H1 (cell line): ENCODE data around the gene FNDC10. TPM values are rescaled to one million over a fixed set of nuclear protein-coding genes. Genes with fewer than 3 reads are reported as not detected.

Source experiments
- CTCF ChIA-PET: fragments of 300-600 bp; sonication (Branson Sonifier 250); formaldehyde crosslinking; loops from one replicate; lab custom pipeline; 2021; ENCODE audit not compliant: partially characterized antibody; lab: Charles Lee
- POLR2A ChIA-PET: fragments of 300-600 bp; sonication (Branson Sonifier 250); formaldehyde crosslinking; loops from one replicate; lab custom pipeline; 2021; ENCODE audit warnings: inconsistent platforms; ENCODE audit not compliant: partially characterized antibody; lab: Charles Lee
- DNase-seq, 2 experiments: peaks; one replicate each; pipeline versions ENCODE4 v3.0.0 to v3.0.0-alpha.2; 2010 to 2022; ENCODE audit warnings: low spot score in 2 of 2, low read depth in 1 of 2, mixed read lengths in 1 of 2
- FAIRE-seq: peaks from 2 replicates; lab custom pipeline; 2011; peaks lifted over from hg19 to GRCh38; lab: Jason Lieb, UNC
- H2AFZ ChIP-seq: 2 replicates; pipeline ENCODE4 v1.8.1; 2012; ENCODE audit warnings: low read length, inconsistent platforms
- H2AK5ac ChIP-seq: 2 replicates; pipeline ENCODE4 v1.6.1; 2013; ENCODE audit warnings: low read depth, low read length
- H2BK120ac ChIP-seq: replicated peaks from 2 replicates; pipeline ENCODE3; 2013; ENCODE audit warnings: low read depth, low read length, inconsistent platforms
- H2BK12ac ChIP-seq: 2 replicates; pipeline ENCODE4 v1.6.1; 2013; ENCODE audit warnings: low read depth, low read length
- H2BK15ac ChIP-seq: 2 replicates; pipeline ENCODE4 v1.6.1; 2013; ENCODE audit warnings: low read length
- H2BK20ac ChIP-seq: 2 replicates; pipeline ENCODE4 v1.6.1; 2013; ENCODE audit warnings: low read length
- H2BK5ac ChIP-seq: 2 replicates; pipeline ENCODE4 v1.6.1; 2013; ENCODE audit warnings: low read depth, low read length
- H3K14ac ChIP-seq: 2 replicates; pipeline ENCODE4 v1.6.1; 2013; ENCODE audit warnings: inconsistent platforms; ENCODE audit not compliant: insufficient read length
- H3K18ac ChIP-seq: 2 replicates; pipeline ENCODE4 v1.6.1; 2013; ENCODE audit warnings: low read length; ENCODE audit errors: extremely low read depth
- H3K23ac ChIP-seq: 2 replicates; pipeline ENCODE4 v1.6.1; 2013; ENCODE audit warnings: inconsistent platforms; ENCODE audit not compliant: insufficient read length
- H3K23me2 ChIP-seq: 2 replicates; pipeline ENCODE4 v1.6.1; 2013; ENCODE audit warnings: low read depth, low read length
- H3K27ac ChIP-seq: 2 replicates; pipeline ENCODE4 v1.6.1; 2011; ENCODE audit warnings: low read depth, low read length, inconsistent platforms
- H3K27me3 ChIP-seq, 4 experiments: replicated peaks in 1 of 4; 1 replicate in 1 of 4; 2 replicates in 3 of 4; pipeline versions ENCODE4 v1.6.1 to v1.8.1; 2011 to 2013; ENCODE audit warnings: low read length in 3 of 4, mild to moderate bottlenecking in 3 of 4, inconsistent platforms in 2 of 4, mixed read lengths in 2 of 4, moderate library complexity in 1 of 4; ENCODE audit not compliant: control insufficient read depth in 3 of 4, insufficient read depth in 3 of 4; ENCODE audit errors: extremely low read depth in 1 of 4
- H3K36me3 ChIP-seq, 4 experiments: 2 replicates each; pipeline versions ENCODE4 v1.6.1 to v1.8.1; 2011 to 2013; ENCODE audit warnings: mild to moderate bottlenecking in 4 of 4, low read length in 3 of 4, moderate library complexity in 2 of 4, control low read depth in 1 of 4, inconsistent platforms in 1 of 4; ENCODE audit not compliant: insufficient read depth in 4 of 4, control insufficient read depth in 2 of 4
- H3K4ac ChIP-seq: replicated peaks from 2 replicates; pipeline ENCODE3; 2013; ENCODE audit warnings: low read length, low read depth, mixed read lengths, inconsistent platforms; ENCODE audit not compliant: insufficient read length
- H3K4me1 ChIP-seq, 4 experiments: replicated peaks in 1 of 4; 1 replicate in 1 of 4; 2 replicates in 3 of 4; pipeline versions ENCODE4 v1.6.1 to v1.8.1; 2011 to 2013; ENCODE audit warnings: low read length in 3 of 4, inconsistent platforms in 2 of 4, mixed read lengths in 1 of 4; ENCODE audit not compliant: insufficient read depth in 4 of 4, control insufficient read depth in 3 of 4
- H3K4me2 ChIP-seq, 2 experiments: 2 replicates each; pipeline versions ENCODE4 v1.6.1 to v1.8.1; 2011 to 2013; ENCODE audit warnings: low read depth in 2 of 2, low read length in 2 of 2, control low read depth in 1 of 2, inconsistent platforms in 1 of 2, mild to moderate bottlenecking in 1 of 2; ENCODE audit not compliant: insufficient read depth in 1 of 2
- H3K4me3 ChIP-seq, 4 experiments: fragments of 200-600, 300-600 bp in 1 of 4; sonication (generic), shearing (Covaris generic), sonication (Bioruptor Twin) in 1 of 4; 2 replicates each; pipeline versions ENCODE4 v1.5.1 to v1.8.1; 2011 to 2016; ENCODE audit warnings: low read length in 4 of 4, low read depth in 3 of 4, control low read depth in 2 of 4, inconsistent platforms in 2 of 4, mild to moderate bottlenecking in 2 of 4, mixed read lengths in 1 of 4, moderate library complexity in 1 of 4; ENCODE audit not compliant: insufficient read depth in 2 of 4; ENCODE audit errors: extremely low read depth in 1 of 4
- H3K56ac ChIP-seq: replicated peaks from 2 replicates; pipeline ENCODE3; 2013; ENCODE audit warnings: low read depth, mild to moderate bottlenecking, mixed read lengths, low read length, inconsistent platforms; ENCODE audit not compliant: insufficient read length
- H3K79me1 ChIP-seq: 2 replicates; pipeline ENCODE4 v1.6.1; 2013; ENCODE audit warnings: low read depth, low read length, control low read depth
- H3K79me2 ChIP-seq, 2 experiments: 2 replicates each; pipeline versions ENCODE4 v1.6.1 to v1.8.1; 2012 to 2013; ENCODE audit warnings: low read length in 2 of 2, mild to moderate bottlenecking in 2 of 2, inconsistent platforms in 1 of 2; ENCODE audit not compliant: insufficient read depth in 2 of 2, control insufficient read depth in 1 of 2
- H3K9ac ChIP-seq, 4 experiments: replicated peaks in 1 of 4; 1 replicate in 1 of 4; 2 replicates in 3 of 4; pipeline versions ENCODE4 v1.6.1 to v1.8.1; 2011 to 2013; ENCODE audit warnings: low read depth in 3 of 4, low read length in 3 of 4, control low read depth in 2 of 4, mild to moderate bottlenecking in 2 of 4, moderate library complexity in 2 of 4, inconsistent platforms in 1 of 4; ENCODE audit errors: extremely low read depth in 1 of 4
- H3K9me3 ChIP-seq, 2 experiments: 2 replicates each; pipeline versions ENCODE4 v1.6.1 to v1.8.1; 2012 to 2013; ENCODE audit warnings: mild to moderate bottlenecking in 2 of 2, moderate library complexity in 2 of 2, control low read depth in 1 of 2, inconsistent platforms in 1 of 2, low read depth in 1 of 2, low read length in 1 of 2, mixed read lengths in 1 of 2; ENCODE audit not compliant: insufficient read depth in 2 of 2
- H4K20me1 ChIP-seq, 2 experiments: replicated peaks in 1 of 2; 2 replicates each; pipeline versions ENCODE3 to v1.8.1; 2011 to 2013; ENCODE audit warnings: inconsistent platforms in 2 of 2, low read length in 2 of 2, mild to moderate bottlenecking in 1 of 2; ENCODE audit not compliant: insufficient read depth in 2 of 2, control insufficient read depth in 1 of 2
- H4K5ac ChIP-seq: 2 replicates; pipeline ENCODE4 v1.6.1; 2013; ENCODE audit warnings: low read length, low read depth, mixed read lengths, inconsistent platforms; ENCODE audit not compliant: insufficient read length
- H4K8ac ChIP-seq: 2 replicates; pipeline ENCODE4 v1.8.0; 2013; ENCODE audit warnings: mild to moderate bottlenecking, moderate library complexity, low read length, inconsistent platforms; ENCODE audit not compliant: insufficient read depth; ENCODE audit errors: extremely low read depth
- H4K91ac ChIP-seq: replicated peaks from 2 replicates; pipeline ENCODE3; 2013; ENCODE audit warnings: low read length, mixed read lengths, inconsistent platforms; ENCODE audit not compliant: insufficient read length
- ASH2L ChIP-seq: fragments of 200-600, 300-600 bp; sonication (generic); IDR thresholded peaks from one replicate; pipeline ENCODE4 v1.7.1; 2017; ENCODE audit warnings: low read length
- EGR1 ChIP-seq: IDR thresholded peaks from 2 replicates; pipeline ENCODE4 v1.6.1; 2011; ENCODE audit warnings: low read depth, low read length, borderline replicate concordance
- GABPA ChIP-seq: IDR thresholded peaks from 2 replicates; pipeline ENCODE4 v1.6.1; 2011; ENCODE audit warnings: mild to moderate bottlenecking, low read length, moderate library complexity, borderline replicate concordance; ENCODE audit not compliant: insufficient read depth
- KDM5A ChIP-seq: fragments of 200-600 bp; IDR thresholded peaks from 2 replicates; pipeline ENCODE4 v1.7.1; 2012; ENCODE audit warnings: mild to moderate bottlenecking, low read length, inconsistent platforms, mixed read lengths
- MAX ChIP-seq: IDR thresholded peaks from 2 replicates; pipeline ENCODE4 v1.6.1; 2012; ENCODE audit warnings: inconsistent platforms
- NANOG ChIP-seq: IDR thresholded peaks from 2 replicates; pipeline ENCODE4 v1.6.1; 2011; ENCODE audit warnings: low read length, low read depth, mild to moderate bottlenecking, inconsistent platforms; ENCODE audit not compliant: insufficient read depth, poor library complexity, severe bottlenecking
- RNF2 ChIP-seq: fragments of 200-900, 300-1000 bp; sonication (generic); IDR thresholded peaks from 2 replicates; pipeline ENCODE4 v1.7.1; 2016; ENCODE audit warnings: borderline replicate concordance, low read depth, mild to moderate bottlenecking, antibody characterized with exemption, low read length; ENCODE audit not compliant: poor library complexity, severe bottlenecking; ENCODE audit errors: missing control alignments
- SRF ChIP-seq: IDR thresholded peaks from 2 replicates; pipeline ENCODE4 v1.6.1; 2011; ENCODE audit warnings: mild to moderate bottlenecking, low read depth, low read length, moderate library complexity
- TAF7 ChIP-seq: optimal IDR thresholded peaks from 2 replicates; pipeline ENCODE3; 2011; ENCODE audit warnings: low read depth, mild to moderate bottlenecking, inconsistent platforms, low read length, moderate library complexity, borderline replicate concordance
- TCF12 ChIP-seq: IDR thresholded peaks from 2 replicates; pipeline ENCODE4 v1.6.1; 2011; ENCODE audit warnings: low read depth, mild to moderate bottlenecking, low read length
- TEAD4 ChIP-seq: IDR thresholded peaks from 2 replicates; pipeline ENCODE4 v1.6.1; 2012; ENCODE audit warnings: low read depth, low read length, inconsistent platforms, mixed read lengths
- WGBS, 2 experiments: shearing (Covaris generic) in 1 of 2; methylation state at CpG; one replicate each; pipeline versions ENCODE4 v1.1.6 to v1.1.7; 2013 to 2015; ENCODE audit warnings: low lambda C conversion rate in 2 of 2, mixed read lengths in 2 of 2, inconsistent platforms in 1 of 2, low coverage in 1 of 2, missing lambda C conversion rate in 1 of 2; ENCODE audit not compliant: insufficient replicate concordance in 2 of 2, insufficient coverage in 1 of 2, insufficient read length in 1 of 2; ENCODE audit errors: extremely low coverage in 1 of 2, missing lambda C conversion rate in 1 of 2; 5-methylcytosine and 5-hydroxymethylcytosine counted together
- polyA plus RNA-seq, 7 experiments: library from polyadenylated mRNA; depleted of rRNA in 3 of 7; stranded (reverse) in 5 of 7; unstranded in 2 of 7; fragments of >200 nt in 5 of 7; fragments of 200-250 nt in 2 of 7; gene quantifications; 1 replicate in 5 of 7; 2 replicates in 1 of 7; 4 replicates in 1 of 7; pipeline versions ENCODE4 v1.2.1 to v1.2.3, GENCODE V29; 2011 to 2013; ENCODE audit warnings: missing spikeins in 2 of 7, mixed read lengths in 2 of 7
- total RNA-seq: library from RNA; stranded (reverse); fragmentation: NEBNext Ultra II Directional; extraction: Animal tissue kit (Norgen Biotek cat#: 25700); gene quantifications from 2 replicates; pipeline ENCODE4 v1.2.1, GENCODE V29; 2021

Gene FNDC10
- total and polyA plus RNA-seq, 2 of the 8 experiments (the other 6 are each of a cell fraction or from before 2014, with no cell fraction given), result 19.0 to 21.8 TPM

- no peak overlapping the region for H3K56ac ChIP-seq
- H2BK120ac ChIP-seq, result no peak overlapping the region
- H2BK15ac ChIP-seq, result no peak overlapping the region
- peaks cover 8 to 23% (median 14%) of the 10 kb centered on the region in 4 experiments; a peak in 6 of 7 replicates for H3K27me3 ChIP-seq
- no peaks in the 10 kb centered on the region for H3K36me3 ChIP-seq
- peak overlapping the region; percentile 49 to 71 for H3K4me2 ChIP-seq
- peak in 1 of 2 experiments; percentile 70 for DNase-seq
- peak overlapping the region; percentile 68 for H4K8ac ChIP-seq
- H2BK5ac ChIP-seq, result no peak overlapping the region
- no peak for FAIRE-seq
- no peak overlapping the region for H3K27ac ChIP-seq
- no peak overlapping the region for H2AK5ac ChIP-seq
- peaks cover 0 to 6% (median 2%) of the 10 kb centered on the region in 4 experiments; a peak in 4 of 7 replicates for H3K4me1 ChIP-seq
- no peaks in the 10 kb centered on the region for H3K9me3 ChIP-seq
- H2AFZ ChIP-seq, result no peak overlapping the region
- POLR2A ChIA-PET, result interaction anchor here (0.7 to 4.4 kb wide), 5 partner anchors 16 to 119 kb away, joined by 3 to 34 read pairs (median 3); partner anchors contain the start of genes ATAD3A and MIB2
- H3K23me2 ChIP-seq, result peaks cover 9% of the 10 kb centered on the region; the same call in 1 of the 2 replicates
- H3K18ac ChIP-seq, result no peak overlapping the region; the same call in 1 of the 2 replicates
- no peaks in the 10 kb centered on the region for H3K79me2 ChIP-seq
- no peak overlapping the region for H3K9ac ChIP-seq
- H4K20me1 ChIP-seq, result peaks cover 0 to 7% of the 10 kb centered on the region in 2 experiments
- no peak overlapping the region for H2BK12ac ChIP-seq
- no peak overlapping the region for H4K5ac ChIP-seq
- no peak overlapping the region for H2BK20ac ChIP-seq
- H3K14ac ChIP-seq, result no peak overlapping the region
- H3K4ac ChIP-seq, result no peak overlapping the region
- no peak overlapping the region for H3K23ac ChIP-seq
- H3K4me3 ChIP-seq, result peak overlapping the region; percentile 14 to 70 (median 20); a peak in 5 of 8 replicates
- CTCF ChIA-PET, result interaction anchor here (0.5 to 3.8 kb wide), 3 partner anchors 11 to 34 kb away, joined by 3 to 21 read pairs (median 3); no protein-coding TSS in a partner anchor
- 14% methylated on average over 28 of the region's 79 CpGs; no CpG with 5 or more reads in 1 of the 2 experiments for WGBS, 2 experiments
- H4K91ac ChIP-seq, result no peak overlapping the region
- no peaks in the 10 kb centered on the region for H3K79me1 ChIP-seq
- TF ChIP-seq SRF, result no peak
- no peak for TF ChIP-seq TEAD4
- TF ChIP-seq RNF2, result no peak
- no peak for TF ChIP-seq NANOG
- no peak for TF ChIP-seq MAX
- no peak for TF ChIP-seq ASH2L
- no peak for TF ChIP-seq GABPA
- TF ChIP-seq EGR1, result no peak
- TF ChIP-seq TAF7, result no peak
- no peak for TF ChIP-seq TCF12
- no peak for TF ChIP-seq KDM5A
Measured at GRCh38 chr1:1630965-1631781, 31.2 kb upstream of the FNDC10 start.
